H9 (cell line): ENCODE results near the gene ADGRA1. TPM values are rescaled to one million over a fixed set of nuclear protein-coding genes. Genes with fewer than 3 reads are reported as not detected.

Source experiments
- DNase-seq: peaks from one replicate; pipeline ENCODE4 v3.0.0-alpha.2; 2017
- H2AFZ ChIP-seq: one replicate; pipeline ENCODE4 v1.6.1; 2013; ENCODE audit warnings: mild to moderate bottlenecking, low read length, control low read depth, moderate library complexity
- H2AK5ac ChIP-seq: 2 replicates; pipeline ENCODE4 v1.6.1; 2013; ENCODE audit warnings: low read length, control low read depth, mixed read lengths; ENCODE audit not compliant: insufficient read length
- H2BK120ac ChIP-seq: one replicate; pipeline ENCODE4 v1.6.1; 2013; ENCODE audit warnings: low read depth, mild to moderate bottlenecking, low read length, control low read depth, inconsistent platforms; ENCODE audit not compliant: poor library complexity, severe bottlenecking
- H2BK12ac ChIP-seq: 2 replicates; pipeline ENCODE4 v1.6.1; 2013; ENCODE audit warnings: low read length, control low read depth, mixed read lengths, low read depth; ENCODE audit not compliant: insufficient read length
- H2BK15ac ChIP-seq: 2 replicates; pipeline ENCODE4 v1.6.1; 2013; ENCODE audit warnings: low read depth, low read length, control low read depth
- H2BK20ac ChIP-seq: one replicate; pipeline ENCODE4 v1.6.1; 2013; ENCODE audit warnings: low read depth, mild to moderate bottlenecking, low read length, control low read depth, inconsistent platforms; ENCODE audit not compliant: poor library complexity, severe bottlenecking
- H2BK5ac ChIP-seq: 2 replicates; pipeline ENCODE4 v1.6.1; 2013; ENCODE audit warnings: low read length, control low read depth, mixed read lengths; ENCODE audit not compliant: insufficient read length
- H3K14ac ChIP-seq: 2 replicates; pipeline ENCODE4 v1.6.1; 2013; ENCODE audit warnings: low read length, control low read depth; ENCODE audit not compliant: insufficient read depth
- H3K18ac ChIP-seq: 2 replicates; pipeline ENCODE4 v1.6.1; 2013; ENCODE audit warnings: low read depth, mild to moderate bottlenecking, mixed read lengths, low read length, control low read depth; ENCODE audit not compliant: insufficient read length
- H3K23ac ChIP-seq: 2 replicates; pipeline ENCODE4 v1.6.1; 2013; ENCODE audit warnings: low read length, control low read depth, mixed read lengths, low read depth; ENCODE audit not compliant: insufficient read length
- H3K23me2 ChIP-seq: 2 replicates; pipeline ENCODE4 v1.6.1; 2013; ENCODE audit warnings: low read depth, mild to moderate bottlenecking, mixed read lengths, low read length, control low read depth; ENCODE audit not compliant: insufficient read length, poor library complexity, severe bottlenecking
- H3K27ac ChIP-seq: 2 replicates; pipeline ENCODE4 v1.5.1; 2013; ENCODE audit warnings: low read length, control low read depth, mixed read lengths, low read depth; ENCODE audit not compliant: insufficient read length
- H3K27me3 ChIP-seq: 2 replicates; pipeline ENCODE4 v1.6.1; 2013; ENCODE audit warnings: low read length, control low read depth, inconsistent platforms; ENCODE audit not compliant: insufficient read depth
- H3K4ac ChIP-seq: 2 replicates; pipeline ENCODE4 v1.6.1; 2013; ENCODE audit warnings: low read depth, mild to moderate bottlenecking, control low read depth, inconsistent platforms, low read length, moderate library complexity
- H3K4me1 ChIP-seq: 2 replicates; pipeline ENCODE4 v1.6.1; 2013; ENCODE audit warnings: low read length, control low read depth, inconsistent platforms; ENCODE audit not compliant: insufficient read depth
- H3K4me2 ChIP-seq: 2 replicates; pipeline ENCODE4 v1.6.1; 2013; ENCODE audit warnings: low read length, control low read depth, mixed read lengths; ENCODE audit not compliant: insufficient read length, insufficient read depth
- H3K56ac ChIP-seq: 2 replicates; pipeline ENCODE4 v1.6.1; 2013; ENCODE audit warnings: low read depth, mild to moderate bottlenecking, mixed read lengths, low read length, control low read depth; ENCODE audit not compliant: insufficient read length
- H3K79me1 ChIP-seq: 2 replicates; pipeline ENCODE4 v1.6.1; 2013; ENCODE audit warnings: low read depth, mild to moderate bottlenecking, moderate library complexity, low read length, control low read depth, inconsistent platforms; ENCODE audit not compliant: insufficient read depth, poor library complexity, severe bottlenecking
- H3K79me2 ChIP-seq: 2 replicates; pipeline ENCODE4 v1.6.1; 2013; ENCODE audit warnings: low read length, control low read depth, inconsistent platforms; ENCODE audit not compliant: insufficient read depth
- H3K9ac ChIP-seq: 2 replicates; pipeline ENCODE4 v1.6.1; 2013; ENCODE audit warnings: low read length, control low read depth, mixed read lengths; ENCODE audit not compliant: insufficient read length; ENCODE audit errors: extremely low read depth
- H3K9me3 ChIP-seq: one replicate; pipeline ENCODE4 v1.6.1; 2013; ENCODE audit warnings: low read depth, low read length, inconsistent platforms; ENCODE audit not compliant: control insufficient read depth
- H3T11ph ChIP-seq: one replicate; pipeline ENCODE4 v1.6.1; 2013; ENCODE audit warnings: mild to moderate bottlenecking, low read length, control low read depth, inconsistent platforms
- H4K20me1 ChIP-seq: one replicate; pipeline ENCODE4 v1.6.1; 2013; ENCODE audit not compliant: control insufficient read depth, insufficient read length, insufficient read depth
- H4K5ac ChIP-seq: 2 replicates; pipeline ENCODE4 v1.6.1; 2013; ENCODE audit warnings: low read depth, mild to moderate bottlenecking, mixed read lengths, low read length, control low read depth; ENCODE audit not compliant: insufficient read length
- H4K8ac ChIP-seq: replicated peaks from 2 replicates; pipeline ENCODE4 v1.6.1; 2013; ENCODE audit warnings: low read length, control low read depth, mixed read lengths, low read depth; ENCODE audit not compliant: insufficient read length
- H4K91ac ChIP-seq: 2 replicates; pipeline ENCODE4 v1.6.1; 2013; ENCODE audit warnings: low read depth, mild to moderate bottlenecking, moderate library complexity, mixed read lengths, low read length, control low read depth; ENCODE audit not compliant: insufficient read length
- H3K27ac Mint-ChIP-seq, 3 experiments: 2 replicates in 2 of 3; 3 replicates in 1 of 3; pipeline ENCODE4 v1.8.0; 2020 to 2021; ENCODE audit warnings: mixed read lengths in 3 of 3, mild to moderate bottlenecking in 1 of 3, moderate library complexity in 1 of 3
- H3K27me3 Mint-ChIP-seq: 2 replicates; pipeline ENCODE4 v1.8.0; 2021; ENCODE audit warnings: low read depth, mild to moderate bottlenecking, moderate library complexity, mixed read lengths
- H3K36me3 Mint-ChIP-seq, 3 experiments: 2 replicates in 2 of 3; 3 replicates in 1 of 3; pipeline ENCODE4 v1.8.0; 2020 to 2021; ENCODE audit warnings: low read depth in 3 of 3, mixed read lengths in 3 of 3; ENCODE audit not compliant: insufficient read depth in 1 of 3
- H3K4me1 Mint-ChIP-seq, 2 experiments: 2 replicates each; pipeline ENCODE4 v1.8.0; 2020; ENCODE audit warnings: mixed read lengths in 2 of 2
- H3K4me3 Mint-ChIP-seq, 2 experiments: 2 replicates in 1 of 2; 3 replicates in 1 of 2; pipeline ENCODE4 v1.8.0; 2020 to 2021; ENCODE audit warnings: mild to moderate bottlenecking in 2 of 2, mixed read lengths in 2 of 2, moderate library complexity in 1 of 2
- H3K9me3 Mint-ChIP-seq, 2 experiments: 2 replicates in 1 of 2; 3 replicates in 1 of 2; pipeline ENCODE4 v1.8.0; 2020; ENCODE audit warnings: mild to moderate bottlenecking in 2 of 2, mixed read lengths in 2 of 2, moderate library complexity in 1 of 2
- CTCF ChIP-seq: fragments of 200-600 bp; sonication (generic); conservative IDR thresholded peaks from 3 replicates; pipeline ENCODE4 v1.8.0; 2021; ENCODE audit warnings: antibody characterized with exemption, mild to moderate bottlenecking
- WGBS: extraction: QIAGEN DNeasy Blood & Tissue Kit; methylation state at CpG from one replicate; pipeline ENCODE4 v1.1.7; 2013; ENCODE audit warnings: missing lambda C conversion rate, low lambda C conversion rate, mixed read lengths; ENCODE audit not compliant: insufficient read length; ENCODE audit errors: extremely low coverage; 5-methylcytosine and 5-hydroxymethylcytosine counted together
- total RNA-seq: library from RNA; stranded (reverse); gene quantifications from 2 replicates; pipeline ENCODE4 v1.2.1, GENCODE V29; 2021

The ADGRA1 gene
- total RNA-seq, 1 experiment from 2014 or later, result 0.11 TPM

DNA sequence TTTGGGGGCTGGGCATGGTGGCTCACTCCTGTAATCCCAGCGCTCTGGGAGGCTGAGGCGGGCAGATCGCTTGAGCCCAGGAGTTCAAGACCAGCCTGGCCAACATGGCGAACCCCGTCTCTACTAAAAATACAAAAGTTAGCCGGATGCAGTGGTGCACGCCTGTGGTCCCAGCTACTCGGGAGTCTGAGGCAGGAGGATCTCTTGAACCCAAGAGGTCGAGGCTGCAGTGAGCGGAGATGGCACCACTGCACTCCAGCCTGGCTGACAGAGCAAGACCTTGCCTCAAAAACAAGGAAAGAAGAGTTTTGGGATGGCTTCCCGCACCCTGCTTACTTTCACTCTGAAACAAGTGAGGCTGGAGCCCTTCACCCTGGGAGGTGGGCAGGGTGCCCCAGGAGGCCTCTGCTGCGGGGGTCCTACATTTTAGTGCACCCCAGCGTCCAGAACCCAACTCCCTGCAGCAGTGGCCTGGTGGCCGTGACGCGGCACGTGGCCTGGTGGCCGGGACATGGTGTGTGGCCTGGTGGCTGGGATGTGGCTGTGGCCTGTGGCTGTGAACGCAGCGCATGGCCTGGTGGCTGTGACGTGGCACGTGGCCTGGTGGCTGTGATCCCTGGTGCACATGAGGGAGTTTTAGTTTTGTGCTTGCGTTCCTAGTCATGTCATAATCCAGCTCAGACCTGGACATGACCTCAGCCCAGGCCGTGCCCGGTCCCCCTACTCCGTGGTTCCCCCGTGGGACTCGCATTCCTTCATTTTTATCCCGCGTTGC lies 81.6 kb downstream of the ADGRA1 start:
- WGBS, result no CpG with 5 or more reads among the region's 30 CpGs
- Histone ChIP-seq H2BK15ac (no peak overlapping the region), H2AFZ (no peak overlapping the region), H4K8ac (no peak overlapping the region), H3K27ac (no peak overlapping the region), H4K20me1 (peaks cover 4% of the 10 kb centered on the region), H4K91ac (no peak overlapping the region), H3K4me2 (no peak overlapping the region), H2BK5ac (no peak overlapping the region), H3T11ph (no peak overlapping the region), H3K79me2 (no peaks in the 10 kb centered on the region), H2BK120ac (no peak overlapping the region), H3K14ac (no peak overlapping the region), H3K56ac (no peak overlapping the region), H3K9me3 (no peaks in the 10 kb centered on the region), H3K79me1 (no peaks in the 10 kb centered on the region), H3K9ac (no peak overlapping the region), H4K5ac (no peak overlapping the region), H3K27me3 (no peaks in the 10 kb centered on the region), H2BK20ac (no peak overlapping the region), H3K4ac (no peak overlapping the region), H2AK5ac (no peak overlapping the region), H3K18ac (no peak overlapping the region), H3K4me1 (no peaks in the 10 kb centered on the region), H3K23me2 (no peaks in the 10 kb centered on the region), H3K23ac (no peak overlapping the region), H2BK12ac (no peak overlapping the region)
- H3K27ac Mint-ChIP-seq, result peak overlapping the region in 1 of 3 experiments; percentile 14; a peak in 1 of 7 replicates
- peaks cover 9 to 49% (median 35%) of the 10 kb centered on the region in 3 experiments; a peak in 6 of 7 replicates for H3K36me3 Mint-ChIP-seq
- H3K27me3 Mint-ChIP-seq, result no peaks in the 10 kb centered on the region
- TF ChIP-seq CTCF, result no peak
- H3K9me3 Mint-ChIP-seq, result no peaks in the 10 kb centered on the region
- DNase-seq, result peak; percentile 16
- no peak overlapping the region for H3K4me3 Mint-ChIP-seq
- no peaks in the 10 kb centered on the region for H3K4me1 Mint-ChIP-seq
